GM15510 (cell line): ENCODE data around the gene FOLR1.

Experiments
- POLR2A ChIP-seq: IDR thresholded peaks from 3 replicates; pipeline ENCODE4 v1.6.1; 2011; ENCODE audit warnings: borderline replicate concordance; ENCODE audit not compliant: insufficient read length; ENCODE audit errors: extremely low read depth

The FOLR1 gene

GRCh38 chr11:72239849-72240460, 48.0 kb downstream of the FOLR1 start:
- TF ChIP-seq POLR2A: no peak

- TF ChIP-seq POLR2A: no peak
Observed at GRCh38 chr11:72240461-72241290, 48.7 kb downstream of the FOLR1 start.

GRCh38 chr11:72241291-72241781, 49.4 kb downstream of the FOLR1 start:
- no peak for TF ChIP-seq POLR2A

GRCh38 chr11:72242141-72242540, 50.2 kb downstream of the FOLR1 start:
- TF ChIP-seq POLR2A: no peak

GRCh38 chr11:72243173-72244059, 51.5 kb downstream of the FOLR1 start:
- no peak for TF ChIP-seq POLR2A

- TF ChIP-seq POLR2A: no peak
Observed at GRCh38 chr11:72244060-72244360, 52.1 kb downstream of the FOLR1 start, which contains the start of gene PHOX2A. Gene PHOX2A (minus strand): TSS chr11:72244176. CDS start chr11:72244004, 172 bp downstream.

GRCh38 chr11:72244361-72245262, 52.7 kb downstream of the FOLR1 start:
- no peak for TF ChIP-seq POLR2A

- TF ChIP-seq POLR2A: no peak
Observed at GRCh38 chr11:72245263-72245816, 53.4 kb downstream of the FOLR1 start.
